SH-SY5Y (cell line): ENCODE measurements around the gene DNAJA3.

ENCODE experiments used
- GATA2 ChIP-seq: IDR thresholded peaks from 2 replicates; pipeline ENCODE4 v1.6.1; 2011; ENCODE audit warnings: mild to moderate bottlenecking, low read depth, low read length
- GATA3 ChIP-seq: IDR thresholded peaks from 2 replicates; pipeline ENCODE4 v1.6.1; 2011; ENCODE audit warnings: low read depth, mild to moderate bottlenecking, low read length, moderate library complexity

DNA sequence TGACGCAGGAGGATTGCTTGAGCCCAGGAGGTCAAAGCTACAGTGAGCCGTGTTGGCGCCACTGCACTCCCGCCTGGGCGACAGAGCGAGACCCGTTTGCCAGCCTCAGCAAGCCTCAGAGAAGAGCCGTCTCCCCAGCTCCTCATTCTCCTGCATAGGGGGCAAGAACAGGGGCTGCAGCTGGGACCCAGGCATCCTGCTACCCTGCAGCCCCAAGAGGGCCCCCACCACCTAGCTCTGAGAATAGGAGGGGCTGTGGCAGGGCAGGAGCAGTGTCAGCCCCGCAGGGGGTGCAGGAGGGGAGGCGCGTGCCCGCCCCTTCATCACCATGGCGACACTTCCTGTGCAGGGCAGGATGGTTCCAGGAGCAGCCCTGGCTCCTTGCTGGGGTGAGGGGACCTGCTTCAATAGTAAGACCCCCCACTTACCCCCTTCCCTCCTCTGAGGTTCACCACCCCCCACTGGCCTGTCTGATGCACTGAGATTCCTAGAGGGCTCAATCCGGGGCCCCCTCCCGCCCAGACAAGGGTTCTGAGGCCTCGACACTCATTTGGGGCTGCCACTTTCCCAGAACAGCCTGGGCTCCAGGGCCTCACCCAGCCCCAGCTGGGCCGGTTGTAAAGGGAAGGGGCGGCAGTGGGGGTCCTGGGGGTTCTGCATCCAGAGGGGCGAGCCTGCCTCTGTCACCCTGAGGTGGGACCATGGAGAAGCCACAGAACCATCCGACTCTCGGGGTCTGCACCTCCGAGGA lies 33.9 kb upstream of the DNAJA3 start:
- TF ChIP-seq GATA2 (no peak), GATA3 (no peak)
